OCI-LY3 (cell line): ENCODE data around the gene CTSH.

Experiments used
- CTCF ChIP-seq: fragments of 200-600, 300-600 bp; sonication (generic); IDR thresholded peaks from 2 replicates; pipeline ENCODE4 v1.5.1; 2014; ENCODE audit warnings: antibody characterized with exemption, low read length, low read depth
- EZH2phosphoT487 ChIP-seq: fragments of 200-600 bp; shearing (Covaris generic); IDR thresholded peaks from 2 replicates; pipeline ENCODE4 v1.6.1; 2018; ENCODE audit warnings: antibody characterized with exemption, mixed run types, low read depth

GRCh38 chr15:78990278-78990677 lies 45.4 kb upstream of the CTSH start:
- TF ChIP-seq CTCF (no peak), EZH2phosphoT487 (no peak)
